GM15510 (cell line): Measurements from ENCODE around the gene SDE2.

ENCODE experiments used
- POLR2A ChIP-seq: IDR thresholded peaks from 3 replicates; pipeline ENCODE4 v1.6.1; 2011; ENCODE audit warnings: borderline replicate concordance; ENCODE audit not compliant: insufficient read length; ENCODE audit errors: extremely low read depth

The SDE2 gene

GRCh38 chr1:225999227-225999911, at the start of gene SDE2:
TSS of gene SDE2 (minus strand) at chr1:225999343. CDS start at chr1:225999312, 31 bp downstream.
- TF ChIP-seq POLR2A: peak; percentile 98

DNA sequence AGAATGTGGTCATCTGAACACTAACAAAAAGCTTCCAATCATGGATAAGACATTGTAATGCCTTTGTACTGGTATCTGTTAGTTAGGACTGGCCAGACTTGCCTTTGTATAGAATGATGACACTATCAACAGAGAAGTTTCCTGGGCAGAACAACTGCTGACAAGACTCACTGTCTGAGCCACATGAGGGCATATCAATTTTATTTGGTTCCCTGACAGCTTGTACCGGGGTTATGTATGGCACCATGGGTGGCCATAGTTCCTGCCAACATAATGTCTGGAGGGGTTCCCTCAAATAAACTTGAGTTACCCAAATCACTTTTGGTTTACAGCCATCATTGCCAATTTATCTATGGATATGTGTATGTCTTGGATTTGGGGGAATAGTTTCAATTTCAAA, 49.7 kb upstream of the SDE2 start:
- TF ChIP-seq POLR2A: no peak

DNA sequence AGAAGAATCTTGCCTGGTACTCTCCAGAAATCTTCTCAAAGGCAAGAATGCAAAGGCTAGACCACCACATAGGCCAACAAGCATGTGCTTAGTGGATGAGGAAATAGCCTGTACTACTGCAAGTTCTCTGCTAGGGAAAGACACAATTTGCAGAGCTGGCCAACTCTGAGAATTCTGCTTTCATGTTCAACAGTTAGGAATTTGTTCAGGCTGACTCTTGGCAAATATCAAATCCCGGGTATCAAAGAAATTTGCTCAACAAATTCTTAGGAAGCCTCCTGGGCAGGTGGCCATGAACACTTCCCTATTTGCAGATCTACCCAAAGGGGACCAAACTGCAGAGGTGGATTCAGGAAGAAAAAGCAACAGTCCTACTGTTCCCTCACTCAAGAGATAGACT, 48.4 kb upstream of the SDE2 start:
- no peak for TF ChIP-seq POLR2A

DNA sequence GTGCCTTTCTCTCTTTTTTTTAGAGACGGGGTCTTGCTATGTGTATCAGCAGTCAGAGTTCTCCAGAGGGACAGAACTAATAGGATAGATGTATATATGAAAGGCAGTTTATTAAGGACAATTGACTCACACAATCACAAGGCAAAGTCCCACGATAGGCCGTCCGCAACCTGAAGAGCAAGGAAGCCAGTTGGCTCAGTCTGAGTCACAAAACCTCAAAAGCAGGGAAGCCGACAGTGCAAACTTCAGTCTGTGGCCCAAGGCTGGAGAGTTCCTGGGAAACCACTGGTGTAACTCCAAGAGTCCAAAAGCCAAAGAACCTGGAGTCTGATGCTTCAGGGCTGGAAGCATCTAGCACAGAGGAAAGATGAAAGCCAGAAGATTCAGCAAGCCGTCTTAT, 47.1 kb upstream of the SDE2 start:
- TF ChIP-seq POLR2A: no peak

DNA sequence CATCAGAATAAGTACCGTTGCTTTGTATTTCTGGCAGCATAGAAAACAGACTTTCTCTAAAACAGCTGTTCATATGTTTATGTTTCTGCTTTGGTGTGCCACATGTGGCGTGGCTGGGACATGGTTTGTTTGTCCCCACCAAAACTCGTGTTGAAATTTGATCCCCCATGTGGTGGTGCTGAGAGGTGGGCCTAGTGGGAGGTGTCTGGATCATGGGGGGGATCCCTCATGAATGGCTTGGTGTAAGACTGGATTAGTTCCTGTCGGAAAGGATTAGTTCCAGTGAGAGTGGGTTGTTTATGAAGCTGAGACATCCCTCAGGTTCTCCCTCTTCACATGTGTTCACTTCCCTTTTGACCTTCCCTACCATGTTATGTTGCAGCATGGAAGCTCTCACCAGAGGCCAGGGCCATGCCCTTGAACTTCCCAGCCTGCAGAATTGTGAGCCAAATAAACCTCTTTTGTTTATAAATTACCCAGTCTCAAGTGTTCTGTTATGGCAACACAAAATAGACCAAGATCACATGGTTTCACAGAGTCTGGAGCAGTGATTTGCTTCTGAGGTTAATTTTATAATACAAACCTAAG, 45.5 kb upstream of the SDE2 start:
- TF ChIP-seq POLR2A: no peak

DNA sequence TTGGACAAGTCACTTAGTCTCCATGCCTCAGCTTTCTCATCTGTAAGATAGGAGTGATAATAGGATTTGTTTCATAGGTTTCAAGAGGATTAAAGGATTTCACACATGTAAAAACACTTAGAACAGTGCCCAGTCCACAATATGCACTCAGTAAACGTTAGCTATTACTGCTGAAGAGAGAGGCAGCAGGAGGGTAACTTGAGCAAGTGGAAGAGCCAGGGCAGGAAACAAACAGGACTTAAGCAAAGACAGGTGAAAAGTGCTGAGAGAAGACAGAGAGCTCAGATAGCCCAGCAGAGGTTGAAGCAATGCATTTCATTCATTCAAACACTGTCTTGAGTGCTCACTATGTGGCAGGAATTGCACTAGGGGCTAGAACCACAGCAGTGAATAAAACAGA, 42.3 kb upstream of the SDE2 start:
- TF ChIP-seq POLR2A: no peak

- TF ChIP-seq POLR2A: no peak
These were observed 39.5 kb upstream of the SDE2 start for GRCh38 chr1:226038661-226039060.

GRCh38 chr1:226035915-226036314, 36.8 kb upstream of the SDE2 start:
- no peak for TF ChIP-seq POLR2A

- TF ChIP-seq POLR2A: no peak
These were observed 35.3 kb upstream of the SDE2 start for GRCh38 chr1:226034482-226034881.

DNA sequence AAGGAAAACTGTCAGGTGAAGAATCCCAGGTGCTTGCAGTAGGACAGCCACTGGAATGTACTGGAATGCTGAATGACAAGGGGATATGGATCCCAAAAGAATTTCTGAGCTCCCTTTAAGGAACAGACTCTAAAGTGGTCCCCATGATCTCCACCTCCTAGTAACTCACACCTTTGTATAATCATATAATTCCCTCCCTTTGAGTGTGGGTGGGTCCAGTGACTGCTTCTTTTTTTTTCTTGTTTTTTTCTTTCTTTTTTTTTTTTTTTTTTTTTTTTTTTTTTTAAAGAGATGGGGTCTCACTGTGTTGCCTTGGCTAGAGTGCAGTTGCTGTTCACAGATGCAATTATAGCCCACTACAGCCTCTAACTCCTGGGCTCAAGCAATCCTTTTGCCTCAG, 34.8 kb upstream of the SDE2 start:
- no peak for TF ChIP-seq POLR2A

- TF ChIP-seq POLR2A: no peak
These were observed 34.4 kb upstream of the SDE2 start for GRCh38 chr1:226033582-226033981.

DNA sequence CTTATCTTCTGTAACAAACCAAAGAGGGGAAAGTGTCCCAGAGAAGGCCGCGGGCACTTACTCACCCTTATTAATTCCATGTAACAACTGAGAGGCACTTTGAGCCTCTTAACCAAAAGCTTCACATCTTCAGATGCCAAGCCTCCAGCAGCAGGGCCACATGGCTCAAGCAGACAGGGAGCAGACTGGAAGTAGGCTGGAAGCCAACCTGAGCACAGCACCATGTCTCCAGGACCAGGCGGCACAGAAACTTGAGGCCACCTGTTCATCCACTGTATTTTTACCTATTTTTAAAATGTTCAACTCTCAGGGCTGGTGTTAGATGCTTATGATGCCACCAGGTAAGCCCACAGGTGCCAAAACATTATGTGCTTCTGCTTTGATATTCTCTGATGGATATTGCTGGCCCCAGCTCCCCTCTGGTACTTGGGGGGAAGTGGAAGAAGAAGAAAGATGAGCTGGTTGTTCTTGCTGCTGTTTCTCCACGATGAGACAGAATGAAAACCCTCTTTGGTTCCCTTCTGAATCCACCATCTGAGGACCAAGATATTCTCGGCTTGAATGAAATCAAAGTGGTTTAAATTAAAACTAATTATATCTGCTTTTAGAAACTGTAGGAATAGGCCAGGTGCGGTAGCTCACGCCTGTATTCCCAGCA, 30.6 kb upstream of the SDE2 start:
- TF ChIP-seq POLR2A: no peak

GRCh38 chr1:226029093-226029496, 30.0 kb upstream of the SDE2 start:
- no peak for TF ChIP-seq POLR2A

- TF ChIP-seq POLR2A: no peak
These were observed 28.5 kb upstream of the SDE2 start for GRCh38 chr1:226027538-226028217.

GRCh38 chr1:226026833-226027232, 27.7 kb upstream of the SDE2 start:
- no peak for TF ChIP-seq POLR2A
